Placental pericyte (primary cell): ENCODE measurements around the gene SAMD3. TPM values are rescaled to one million over a fixed set of nuclear protein-coding genes. Genes with fewer than 3 reads are reported as not detected.

ENCODE experiments used
- total RNA-seq: library from RNA; depleted of rRNA; stranded (reverse); fragments of >200 nt; gene quantifications from 2 replicates; pipeline ENCODE4 v1.2.3, GENCODE V29; 2012

SAMD3 gene, protein sequence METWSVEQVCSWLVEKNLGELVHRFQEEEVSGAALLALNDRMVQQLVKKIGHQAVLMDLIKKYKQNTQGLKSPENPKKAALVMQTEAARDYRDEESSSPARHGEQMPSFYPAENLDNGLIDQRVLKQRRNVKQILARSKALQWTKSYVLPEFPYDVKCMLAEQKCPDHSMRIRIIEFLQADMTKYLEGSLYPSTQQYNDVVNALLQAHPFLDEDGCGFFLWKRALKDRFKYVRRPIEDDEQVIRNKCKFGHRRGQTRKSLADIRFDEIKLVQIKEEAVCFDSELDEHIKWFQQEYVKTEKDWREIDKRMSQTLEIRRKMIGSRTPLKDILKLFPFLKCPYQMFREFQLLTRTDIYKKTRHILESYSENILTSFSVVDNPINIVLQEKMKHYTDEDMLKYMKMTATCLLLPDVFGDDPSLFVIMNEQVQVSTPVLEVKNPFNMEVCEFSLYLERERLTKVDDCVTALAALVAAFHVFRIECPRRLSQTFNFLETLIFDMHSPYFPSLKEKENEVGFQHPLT
- 9.6 and 21.0 TPM in 2 replicates for total RNA-seq

DNA sequence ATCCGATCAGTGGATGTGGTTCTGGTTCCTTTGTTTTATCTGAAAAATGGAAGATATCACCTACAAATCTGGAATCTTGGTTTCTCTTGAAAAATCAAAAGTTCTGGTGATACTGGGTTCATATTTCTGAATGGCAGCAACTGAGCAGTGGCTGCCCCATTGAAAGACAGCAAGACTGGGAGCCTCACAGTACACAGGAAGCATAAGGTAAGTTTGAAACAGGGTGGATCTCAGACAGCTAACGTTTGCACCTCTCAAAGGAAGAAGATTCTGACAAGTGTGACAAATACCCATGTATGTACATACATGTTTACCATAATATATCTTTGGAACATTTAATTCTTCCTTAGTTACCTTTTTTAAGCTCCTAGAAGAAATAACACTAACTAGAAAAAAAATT is at the start of gene SAMD3:
TSS of gene SAMD3 (minus strand) at position 177 of the 400 bp plus-strand sequence. CDS start 7,678 bp downstream, outside the sequence.

Other genes with a start within 250 kb of the SAMD3 start
- 9.6 and 12.6 TPM in 2 replicates for gene L3MBTL3, start 204.4 kb downstream of the SAMD3 start, total RNA-seq
- 184 and 257 TPM in 2 replicates for gene TMEM200A, start 143.1 kb upstream of the SAMD3 start, total RNA-seq